Neuronal stem cell (in vitro differentiated cells): ENCODE data around the gene MBP.

ENCODE experiments used
- DNase-seq: peaks from one replicate; pipeline ENCODE4 v3.0.0-alpha.2; 2013; ENCODE audit warnings: low spot score
- H2AFZ ChIP-seq: one replicate; pipeline ENCODE4 v1.6.1; 2013; ENCODE audit warnings: mild to moderate bottlenecking, low read length, inconsistent platforms
- H2AK5ac ChIP-seq: 2 replicates; pipeline ENCODE4 v1.6.1; 2013; ENCODE audit warnings: low read depth, mild to moderate bottlenecking, inconsistent platforms, low read length, moderate library complexity, mixed read lengths
- H2BK120ac ChIP-seq: 2 replicates; pipeline ENCODE4 v1.6.1; 2013; ENCODE audit warnings: low read depth, mild to moderate bottlenecking, inconsistent platforms, low read length, moderate library complexity, mixed read lengths
- H2BK12ac ChIP-seq: one replicate; pipeline ENCODE4 v1.6.1; 2013; ENCODE audit warnings: low read length, inconsistent platforms
- H2BK15ac ChIP-seq: 2 replicates; pipeline ENCODE4 v1.6.1; 2013; ENCODE audit warnings: mild to moderate bottlenecking, low read length, inconsistent platforms, mixed read lengths
- H2BK5ac ChIP-seq: one replicate; pipeline ENCODE4 v1.6.1; 2013; ENCODE audit warnings: inconsistent platforms, mild to moderate bottlenecking, low read length, moderate library complexity
- H3K14ac ChIP-seq: one replicate; pipeline ENCODE4 v1.6.1; 2013; ENCODE audit warnings: low read length, inconsistent platforms
- H3K18ac ChIP-seq: 2 replicates; pipeline ENCODE4 v1.6.1; 2013; ENCODE audit warnings: low read length, inconsistent platforms
- H3K23ac ChIP-seq: 2 replicates; pipeline ENCODE4 v1.6.1; 2013; ENCODE audit warnings: low read depth, mild to moderate bottlenecking, mixed read lengths, low read length, inconsistent platforms; ENCODE audit not compliant: poor library complexity
- H3K27ac ChIP-seq: replicated peaks from 3 replicates; pipeline ENCODE4 v1.5.1; 2013; ENCODE audit warnings: low read length, inconsistent platforms
- H3K27me3 ChIP-seq, 3 experiments: 2 replicates each; pipeline ENCODE4 v1.6.1; 2013; ENCODE audit warnings: low read length in 3 of 3, mild to moderate bottlenecking in 2 of 3, inconsistent platforms in 1 of 3, low read depth in 1 of 3, mixed read lengths in 1 of 3, moderate library complexity in 1 of 3; ENCODE audit not compliant: control insufficient read depth in 3 of 3, insufficient read depth in 3 of 3
- H3K36me3 ChIP-seq, 2 donors: replicated peaks in 1 of 2; 2 replicates each; pipeline ENCODE4 v1.6.1; 2013; ENCODE audit warnings: low read length in 2 of 2; ENCODE audit not compliant: control insufficient read depth in 2 of 2, insufficient read depth in 2 of 2
- H3K4ac ChIP-seq: 2 replicates; pipeline ENCODE4 v1.6.1; 2013; ENCODE audit warnings: inconsistent platforms, mild to moderate bottlenecking, low read length, moderate library complexity
- H3K4me1 ChIP-seq, 2 donors: 1 replicate in 1 of 2; 2 replicates in 1 of 2; pipeline ENCODE4 v1.6.1; 2013; ENCODE audit warnings: low read length in 2 of 2, low read depth in 1 of 2; ENCODE audit not compliant: control insufficient read depth in 2 of 2, insufficient read depth in 1 of 2
- H3K4me2 ChIP-seq: one replicate; pipeline ENCODE4 v1.6.1; 2013; ENCODE audit warnings: mild to moderate bottlenecking, low read length, inconsistent platforms; ENCODE audit not compliant: insufficient read depth, poor library complexity, severe bottlenecking
- H3K4me3 ChIP-seq, 2 donors: 2 replicates each; pipeline ENCODE4 v1.5.1; 2013; ENCODE audit warnings: low read length in 2 of 2, mild to moderate bottlenecking in 2 of 2, inconsistent platforms in 1 of 2, moderate library complexity in 1 of 2
- H3K79me1 ChIP-seq: one replicate; pipeline ENCODE4 v1.6.1; 2013; ENCODE audit warnings: low read depth, mild to moderate bottlenecking, inconsistent platforms, low read length, moderate library complexity
- H3K9ac ChIP-seq: one replicate; pipeline ENCODE4 v1.6.1; 2013; ENCODE audit warnings: mild to moderate bottlenecking, low read depth, low read length, inconsistent platforms; ENCODE audit not compliant: poor library complexity
- H3K9me3 ChIP-seq, 2 donors: replicated peaks in 1 of 2; 2 replicates each; pipeline versions ENCODE3 to v1.6.1; 2013; ENCODE audit warnings: low read length in 2 of 2, mild to moderate bottlenecking in 2 of 2, inconsistent platforms in 1 of 2, low read depth in 1 of 2, mixed read lengths in 1 of 2, moderate library complexity in 1 of 2; ENCODE audit not compliant: control insufficient read depth in 2 of 2, insufficient read depth in 1 of 2
- H4K8ac ChIP-seq: one replicate; pipeline ENCODE4 v1.6.1; 2013; ENCODE audit warnings: low read depth, mild to moderate bottlenecking, inconsistent platforms, low read length, moderate library complexity
- H4K91ac ChIP-seq: one replicate; pipeline ENCODE4 v1.6.1; 2013; ENCODE audit warnings: low read length, low read depth, mild to moderate bottlenecking, inconsistent platforms; ENCODE audit not compliant: poor library complexity
- WGBS, 2 donors: extraction: QIAGEN DNeasy Blood & Tissue Kit; methylation state at CpG; one replicate each; pipeline ENCODE4 v1.1.7; 2013; ENCODE audit warnings: missing lambda C conversion rate in 2 of 2, mixed read lengths in 1 of 2; ENCODE audit not compliant: insufficient read length in 2 of 2, insufficient replicate concordance in 1 of 2; ENCODE audit errors: extremely low coverage in 2 of 2; 5-methylcytosine and 5-hydroxymethylcytosine counted together

MBP gene

GRCh38 chr18:77162580-77162979, 30.0 kb upstream of the MBP start:
- WGBS, 2 donors: no CpG with 5 or more reads among the region's 8 CpGs
- no peak overlapping the region for H3K27ac ChIP-seq

DNA sequence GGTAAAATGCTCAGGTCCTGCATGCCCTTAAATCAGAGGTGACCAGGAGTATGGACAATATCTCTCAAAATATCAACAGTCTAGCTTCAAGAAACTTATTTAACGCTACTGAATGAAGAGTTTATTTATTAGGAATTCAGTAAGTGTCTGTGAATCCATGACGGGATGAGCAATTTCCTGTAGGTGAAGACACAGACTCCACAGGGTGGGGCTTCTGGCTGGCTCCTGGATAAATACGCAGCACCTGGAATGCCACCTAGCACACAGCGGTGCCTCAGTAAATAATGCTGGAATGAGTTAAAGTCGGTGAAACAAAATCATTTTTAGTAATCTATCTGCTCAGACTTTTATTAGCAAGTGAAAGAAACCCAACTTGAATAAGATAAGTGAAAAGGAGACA, 29.4 kb upstream of the MBP start:
- WGBS, 2 donors: no CpG with 5 or more reads among the region's 5 CpGs
- H3K4ac ChIP-seq: no peak overlapping the region
- H4K91ac ChIP-seq: no peak overlapping the region
- no peak overlapping the region for H3K4me2 ChIP-seq
- H3K9ac ChIP-seq: no peak overlapping the region
- H3K27ac ChIP-seq: no peak overlapping the region
- H2BK5ac ChIP-seq: no peak overlapping the region
- DNase-seq: no peak
- H2BK120ac ChIP-seq: no peak overlapping the region
- H3K36me3 ChIP-seq: no peaks in the 10 kb centered on the region
- H3K4me1 ChIP-seq: peaks cover 0 to 7% of the 10 kb centered on the region in 2 donors
- no peak overlapping the region for H4K8ac ChIP-seq
- no peak overlapping the region for H2BK15ac ChIP-seq
- H3K14ac ChIP-seq: no peak overlapping the region
- no peak overlapping the region for H3K4me3 ChIP-seq
- no peak overlapping the region for H3K18ac ChIP-seq
- no peaks in the 10 kb centered on the region for H3K79me1 ChIP-seq
- H2AK5ac ChIP-seq: no peak overlapping the region
- H3K27me3 ChIP-seq: no peaks in the 10 kb centered on the region
- H2AFZ ChIP-seq: no peak overlapping the region
- H3K9me3 ChIP-seq: no peaks in the 10 kb centered on the region
- H2BK12ac ChIP-seq: no peak overlapping the region
- H3K23ac ChIP-seq: no peak overlapping the region

More at GRCh38 chr18:77162580-77162979, 30.0 kb upstream of the MBP start:
- Histone ChIP-seq H2AFZ (no peak overlapping the region), H3K4me3 (no peak overlapping the region), H2BK15ac (no peak overlapping the region), H2BK120ac (no peak overlapping the region), H3K27me3 (no peaks in the 10 kb centered on the region), H3K4me2 (no peak overlapping the region), H3K4me1 (peaks cover 0 to 9% of the 10 kb centered on the region in 2 donors), H2BK5ac (no peak overlapping the region), H2AK5ac (peak overlapping the region; percentile 25), H2BK12ac (no peak overlapping the region), H4K8ac (peak overlapping the region; percentile 76), H4K91ac (peak overlapping the region; percentile 43), H3K79me1 (no peaks in the 10 kb centered on the region), H3K4ac (no peak overlapping the region), H3K9me3 (no peaks in the 10 kb centered on the region), H3K18ac (peak overlapping the region; percentile 70), H3K36me3 (no peaks in the 10 kb centered on the region), H3K23ac (no peak overlapping the region), H3K14ac (no peak overlapping the region), H3K9ac (no peak overlapping the region)
- no peak for DNase-seq

- Histone ChIP-seq H3K36me3 (no peaks in the 10 kb centered on the region), H3K27ac (no peak overlapping the region), H3K4me3 (no peak overlapping the region), H3K18ac (no peak overlapping the region), H4K91ac (no peak overlapping the region), H3K9ac (no peak overlapping the region), H3K4me2 (no peak overlapping the region), H2BK12ac (no peak overlapping the region), H3K9me3 (no peaks in the 10 kb centered on the region), H3K4ac (no peak overlapping the region), H3K14ac (no peak overlapping the region), H3K27me3 (no peaks in the 10 kb centered on the region), H2BK5ac (no peak overlapping the region), H3K4me1 (peaks cover 0 to 7% of the 10 kb centered on the region in 2 donors), H2AFZ (no peak overlapping the region), H3K79me1 (no peaks in the 10 kb centered on the region), H2BK120ac (no peak overlapping the region), H2BK15ac (no peak overlapping the region), H4K8ac (no peak overlapping the region), H2AK5ac (no peak overlapping the region), H3K23ac (no peak overlapping the region)
- no CpG with 5 or more reads among the region's 7 CpGs for WGBS, 2 donors
- no peak for DNase-seq
Observed at GRCh38 chr18:77161383-77161782, 28.8 kb upstream of the MBP start.

DNA sequence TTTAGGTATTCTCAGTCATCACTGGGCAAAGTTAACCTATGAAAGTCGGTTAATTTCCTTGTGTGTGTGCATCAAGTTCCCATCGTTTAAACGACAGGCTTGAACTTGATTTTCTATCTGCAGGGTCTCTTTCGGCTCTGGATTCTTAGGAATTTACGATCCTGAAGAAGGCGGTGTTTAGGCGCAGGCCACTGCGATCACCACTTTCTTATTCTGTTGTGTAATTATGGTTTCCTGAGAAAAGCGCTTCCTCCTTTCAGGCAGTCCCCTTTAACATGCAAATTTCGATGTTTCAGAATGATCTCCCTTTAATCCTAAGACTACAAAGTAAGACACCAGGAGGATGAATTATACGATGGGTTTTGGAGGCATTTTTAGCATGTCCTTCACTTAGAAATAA, 27.9 kb upstream of the MBP start:
- H2BK5ac ChIP-seq: no peak overlapping the region
- WGBS, 2 donors: no CpG with 5 or more reads among the region's 11 CpGs
- peaks cover 0 to 7% of the 10 kb centered on the region in 2 donors for H3K4me1 ChIP-seq
- DNase-seq: no peak
- H4K91ac ChIP-seq: no peak overlapping the region
- H3K4ac ChIP-seq: no peak overlapping the region
- no peak overlapping the region for H2BK12ac ChIP-seq
- H2BK120ac ChIP-seq: no peak overlapping the region
- H3K9ac ChIP-seq: no peak overlapping the region
- no peak overlapping the region for H3K27ac ChIP-seq
- H3K4me2 ChIP-seq: no peak overlapping the region
- no peaks in the 10 kb centered on the region for H3K79me1 ChIP-seq
- H2BK15ac ChIP-seq: no peak overlapping the region
- peak overlapping the region; percentile 64 for H2AFZ ChIP-seq
- no peak overlapping the region for H3K4me3 ChIP-seq
- H3K36me3 ChIP-seq: no peaks in the 10 kb centered on the region
- H3K14ac ChIP-seq: no peak overlapping the region
- H3K18ac ChIP-seq: no peak overlapping the region
- no peaks in the 10 kb centered on the region for H3K9me3 ChIP-seq
- H2AK5ac ChIP-seq: no peak overlapping the region
- H3K27me3 ChIP-seq: no peaks in the 10 kb centered on the region
- H3K23ac ChIP-seq: no peak overlapping the region
- no peak overlapping the region for H4K8ac ChIP-seq
